CD4-positive, alpha-beta T cell treated with Interleukin-4 for 4 hours (primary cell): ENCODE results near the gene RAPGEF4.
"Not testable (repeated sequence)": the region's sequence is repeated elsewhere in the genome, so short reads cannot be mapped to it uniquely, and the experiment has no call there.

Source experiments
- DNase-seq: peaks from one replicate; pipeline ENCODE4 v3.0.0-alpha.2; 2020

Gene RAPGEF4

GRCh38 chr2:172777431-172777830 lies 41.8 kb downstream of the RAPGEF4 start:
- no peak for DNase-seq

GRCh38 chr2:172782506-172783164 lies 47.0 kb downstream of the RAPGEF4 start:
- DNase-seq, result no peak

- no peak for DNase-seq
Observed at GRCh38 chr2:172783165-172783898, 47.7 kb downstream of the RAPGEF4 start.

- DNase-seq, result no peak
Observed at GRCh38 chr2:172788871-172789270, 53.2 kb downstream of the RAPGEF4 start.

GRCh38 chr2:172790404-172790803 lies 54.8 kb downstream of the RAPGEF4 start:
- no peak for DNase-seq

GRCh38 chr2:172791953-172792352 lies 56.3 kb downstream of the RAPGEF4 start:
- no peak for DNase-seq

- no peak for DNase-seq
Observed at GRCh38 chr2:172792711-172793110, 57.1 kb downstream of the RAPGEF4 start.

GRCh38 chr2:172803308-172803707 lies 67.7 kb downstream of the RAPGEF4 start:
- DNase-seq, result not testable (repeated sequence)

GRCh38 chr2:172804423-172804822 lies 68.8 kb downstream of the RAPGEF4 start:
- no peak for DNase-seq

GRCh38 chr2:172806493-172806892 lies 70.8 kb downstream of the RAPGEF4 start:
- DNase-seq, result peak; percentile 36

- DNase-seq, result no peak
Observed at GRCh38 chr2:172806996-172807395, 71.4 kb downstream of the RAPGEF4 start.

GRCh38 chr2:172808156-172808555 lies 72.5 kb downstream of the RAPGEF4 start:
- no peak for DNase-seq

- no peak for DNase-seq
Observed at GRCh38 chr2:172811027-172811426, 75.4 kb downstream of the RAPGEF4 start.

GRCh38 chr2:172812158-172812744 lies 76.6 kb downstream of the RAPGEF4 start:
- DNase-seq, result no peak

GRCh38 chr2:172813314-172813888 lies 77.8 kb downstream of the RAPGEF4 start:
- no peak for DNase-seq

GRCh38 chr2:172817411-172817810 lies 81.8 kb downstream of the RAPGEF4 start:
- no peak for DNase-seq

GRCh38 chr2:172819943-172820342 lies 84.3 kb downstream of the RAPGEF4 start:
- no peak for DNase-seq

GRCh38 chr2:172821370-172822338 lies 86.0 kb downstream of the RAPGEF4 start:
- DNase-seq, result no peak

- DNase-seq, result no peak
Observed at GRCh38 chr2:172822585-172822984, 86.9 kb downstream of the RAPGEF4 start.

GRCh38 chr2:172823261-172823850 lies 87.7 kb downstream of the RAPGEF4 start:
- no peak for DNase-seq

GRCh38 chr2:172826522-172826921 lies 90.9 kb downstream of the RAPGEF4 start:
- DNase-seq, result no peak

GRCh38 chr2:172829229-172829628 lies 93.6 kb downstream of the RAPGEF4 start:
- DNase-seq, result no peak
